NCI-H2081 (cell line): ENCODE measurements around the gene KMT5C.

Experiments
- DNase-seq, 2 experiments: peaks; one replicate each; lab custom pipeline; 2025; lab: John Stamatoyannopoulos, UW

The KMT5C gene

GRCh38 chr19:55386493-55386971 lies 46.9 kb downstream of the KMT5C start:
- no peak for DNase-seq

- DNase-seq = no peak
Observed at GRCh38 chr19:55387736-55388497, 48.2 kb downstream of the KMT5C start.

- no peak for DNase-seq
Observed at GRCh38 chr19:55389386-55390317, 50.0 kb downstream of the KMT5C start.

GRCh38 chr19:55390461-55390880 lies 50.8 kb downstream of the KMT5C start:
- peak in 1 of 2 experiments; percentile 7 for DNase-seq

GRCh38 chr19:55391191-55391670 lies 51.6 kb downstream of the KMT5C start:
- DNase-seq = no peak

GRCh38 chr19:55391702-55392615 lies 52.3 kb downstream of the KMT5C start:
- no peak for DNase-seq

GRCh38 chr19:55392820-55393761 lies 53.4 kb downstream of the KMT5C start:
- no peak for DNase-seq
